Fibroblast of lung (primary cell): Measurements from ENCODE around the gene LENG1. TPM values are rescaled to one million over a fixed set of nuclear protein-coding genes. Genes with fewer than 3 reads are reported as not detected.

Experiments
- DNase-seq, 2 donors: peaks; one replicate each; pipeline versions ENCODE4 v3.0.0 to v3.0.0-alpha.2; 2010; ENCODE audit warnings: low read depth in 2 of 2
- H2AFZ ChIP-seq: 2 replicates; pipeline ENCODE4 v1.5.1; 2012; ENCODE audit warnings: low read length, control low read depth, inconsistent platforms
- H3K27ac ChIP-seq: 2 replicates; pipeline ENCODE4 v1.5.1; 2011; ENCODE audit warnings: low read length, control low read depth; ENCODE audit not compliant: insufficient read depth
- H3K27me3 ChIP-seq: 2 replicates; pipeline ENCODE4 v1.5.1; 2011; ENCODE audit warnings: mild to moderate bottlenecking, low read length; ENCODE audit not compliant: control insufficient read depth, insufficient read depth
- H3K36me3 ChIP-seq: 2 replicates; pipeline ENCODE4 v1.5.1; 2011; ENCODE audit warnings: low read length; ENCODE audit not compliant: control insufficient read depth, insufficient read depth
- H3K4me1 ChIP-seq: 2 replicates; pipeline ENCODE4 v1.5.1; 2011; ENCODE audit warnings: low read length; ENCODE audit not compliant: control insufficient read depth, insufficient read depth; ENCODE audit errors: extremely low read depth
- H3K4me2 ChIP-seq: 2 replicates; pipeline ENCODE4 v1.5.1; 2011; ENCODE audit warnings: low read length, control low read depth; ENCODE audit not compliant: insufficient read depth; ENCODE audit errors: extremely low read depth
- H3K4me3 ChIP-seq, 4 experiments: fragments of 200-600 bp in 1 of 4; sonication (generic) in 1 of 4; replicated peaks in 1 of 4; 2 replicates each; pipeline ENCODE4 v1.5.1; 2011 to 2016; ENCODE audit warnings: low read length in 4 of 4, low read depth in 3 of 4, mild to moderate bottlenecking in 3 of 4, control low read depth in 2 of 4, inconsistent platforms in 1 of 4, mixed read lengths in 1 of 4; ENCODE audit not compliant: insufficient read depth in 1 of 4; ENCODE audit errors: control extremely low read depth in 1 of 4
- H3K79me2 ChIP-seq: 2 replicates; pipeline ENCODE4 v1.5.1; 2012; ENCODE audit warnings: mild to moderate bottlenecking, low read length, inconsistent platforms; ENCODE audit not compliant: control insufficient read depth, insufficient read depth
- H3K9ac ChIP-seq: 2 replicates; pipeline ENCODE4 v1.5.1; 2011; ENCODE audit warnings: mild to moderate bottlenecking, low read length, control low read depth; ENCODE audit not compliant: insufficient read depth
- H3K9me3 ChIP-seq: 2 replicates; pipeline ENCODE4 v1.5.1; 2012; ENCODE audit warnings: low read depth, low read length; ENCODE audit not compliant: control insufficient read depth, insufficient read depth
- H4K20me1 ChIP-seq: 2 replicates; pipeline ENCODE4 v1.5.1; 2011; ENCODE audit warnings: low read length; ENCODE audit not compliant: control insufficient read depth, insufficient read depth; ENCODE audit errors: extremely low read depth
- EZH2 ChIP-seq: IDR thresholded peaks from 2 replicates; pipeline ENCODE4 v1.5.1; 2012; ENCODE audit warnings: low read length, control low read depth, mild to moderate bottlenecking; ENCODE audit errors: missing control alignments
- polyA plus RNA-seq, 2 donors: library from polyadenylated mRNA; depleted of rRNA in 1 of 2; stranded (reverse) in 1 of 2; unstranded in 1 of 2; fragments of >200 nt; gene quantifications; 2 replicates each; pipeline ENCODE4 v1.2.1, GENCODE V29; 2011 to 2012; ENCODE audit warnings: missing spikeins in 1 of 2
- total RNA-seq: library from RNA; depleted of rRNA; stranded (reverse); fragments of >200 nt; gene quantifications from 2 replicates; pipeline ENCODE4 v1.2.1, GENCODE V29; 2014
- TF ChIP-seq, protein P1 (sequence below), 2 donors: IDR thresholded peaks in 1 of 2; conservative IDR thresholded peaks in 1 of 2; 1 replicate in 1 of 2; 2 replicates in 1 of 2; pipeline ENCODE4 v1.5.1; 2011 to 2012; ENCODE audit warnings: low read length in 2 of 2, control low read depth in 1 of 2, inconsistent platforms in 1 of 2, low read depth in 1 of 2, mild to moderate bottlenecking in 1 of 2

The LENG1 gene
- total and polyA plus RNA-seq, 2 donors (not counting 1 experiment from before 2014, with no cell fraction given): 3.2 to 7.3 TPM

DNA sequence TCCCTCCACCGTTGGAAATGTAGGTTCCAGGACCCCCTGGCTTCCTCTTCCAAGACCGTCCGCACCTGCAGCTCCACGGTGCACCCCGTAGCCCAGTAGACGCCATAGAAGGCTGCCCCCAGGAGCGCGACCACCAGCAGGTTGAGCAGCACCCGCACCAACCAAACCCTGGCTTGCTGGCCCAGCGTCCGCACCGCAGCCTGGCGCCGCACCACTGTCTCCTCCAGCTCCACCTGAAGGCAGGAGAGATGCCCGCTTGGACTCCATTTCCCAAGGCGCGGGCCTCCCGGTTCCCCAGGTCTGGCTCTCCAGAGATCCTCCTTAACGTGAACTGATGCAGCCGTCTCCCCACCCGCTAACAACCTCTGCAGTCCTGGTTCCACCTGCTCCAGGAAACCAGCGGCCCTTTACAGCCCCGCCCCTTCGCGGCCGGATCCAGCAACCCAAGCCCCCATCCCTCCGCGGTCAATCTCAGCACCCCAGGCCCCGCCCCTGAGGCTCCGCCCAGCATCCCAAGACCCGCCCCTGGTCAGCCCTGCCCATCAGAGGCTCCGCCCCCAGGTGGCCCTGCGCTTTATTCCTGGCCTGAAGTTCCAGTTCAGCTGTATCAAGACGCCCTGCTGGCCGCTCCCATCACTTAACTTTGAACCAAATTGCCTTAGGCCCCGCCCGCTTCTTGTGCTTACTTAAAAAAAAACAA is 5.0 kb upstream of the LENG1 start:
- no peak overlapping the region for H3K27ac ChIP-seq
- TF ChIP-seq, protein P1, sequence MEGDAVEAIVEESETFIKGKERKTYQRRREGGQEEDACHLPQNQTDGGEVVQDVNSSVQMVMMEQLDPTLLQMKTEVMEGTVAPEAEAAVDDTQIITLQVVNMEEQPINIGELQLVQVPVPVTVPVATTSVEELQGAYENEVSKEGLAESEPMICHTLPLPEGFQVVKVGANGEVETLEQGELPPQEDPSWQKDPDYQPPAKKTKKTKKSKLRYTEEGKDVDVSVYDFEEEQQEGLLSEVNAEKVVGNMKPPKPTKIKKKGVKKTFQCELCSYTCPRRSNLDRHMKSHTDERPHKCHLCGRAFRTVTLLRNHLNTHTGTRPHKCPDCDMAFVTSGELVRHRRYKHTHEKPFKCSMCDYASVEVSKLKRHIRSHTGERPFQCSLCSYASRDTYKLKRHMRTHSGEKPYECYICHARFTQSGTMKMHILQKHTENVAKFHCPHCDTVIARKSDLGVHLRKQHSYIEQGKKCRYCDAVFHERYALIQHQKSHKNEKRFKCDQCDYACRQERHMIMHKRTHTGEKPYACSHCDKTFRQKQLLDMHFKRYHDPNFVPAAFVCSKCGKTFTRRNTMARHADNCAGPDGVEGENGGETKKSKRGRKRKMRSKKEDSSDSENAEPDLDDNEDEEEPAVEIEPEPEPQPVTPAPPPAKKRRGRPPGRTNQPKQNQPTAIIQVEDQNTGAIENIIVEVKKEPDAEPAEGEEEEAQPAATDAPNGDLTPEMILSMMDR (conservative IDR thresholded peaks at IDR 0.05 in 1 of 2, IDR thresholded peaks at IDR 0.05 in 1 of 2; ENCODE audit: low read depth in 1 of 2, low read length in 2 of 2): no peak
- peak overlapping the region; percentile 52 for H3K4me2 ChIP-seq
- H3K9me3 ChIP-seq: no peaks in the 10 kb centered on the region
- H3K4me3 ChIP-seq: peak overlapping the region in 1 of 4 experiments; percentile 30
- H3K79me2 ChIP-seq: no peaks in the 10 kb centered on the region
- no peaks in the 10 kb centered on the region for H4K20me1 ChIP-seq
- H2AFZ ChIP-seq: no peak overlapping the region
- DNase-seq: peak; percentile 49 to 60
- H3K4me1 ChIP-seq: no peaks in the 10 kb centered on the region
- no peaks in the 10 kb centered on the region for H3K36me3 ChIP-seq
- H3K9ac ChIP-seq: no peak overlapping the region
- no peaks in the 10 kb centered on the region for H3K27me3 ChIP-seq

DNA sequence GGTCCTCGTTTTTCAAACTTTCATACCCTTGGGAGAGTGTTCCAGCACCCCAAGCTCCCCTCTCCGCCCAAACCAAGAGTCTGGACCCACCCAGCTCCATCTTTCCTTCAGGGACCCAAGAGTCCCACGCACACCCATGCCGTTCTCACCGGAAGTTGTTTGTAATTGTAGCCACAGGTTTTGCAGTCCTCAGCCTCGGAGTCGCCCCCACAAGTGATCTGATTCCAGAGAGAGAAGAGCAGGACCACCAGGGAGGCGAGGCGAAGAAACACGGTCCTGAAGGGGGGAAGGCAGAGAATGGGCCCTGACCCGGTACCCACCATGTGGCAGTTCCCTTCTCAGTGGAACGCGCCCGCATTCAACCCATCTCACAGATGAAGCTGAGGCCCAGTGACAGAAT is 3.4 kb upstream of the LENG1 start:
- no peak for DNase-seq
- peaks cover 13% of the 10 kb centered on the region for H3K4me1 ChIP-seq
- no peaks in the 10 kb centered on the region for H4K20me1 ChIP-seq
- peaks cover 8% of the 10 kb centered on the region for H3K79me2 ChIP-seq
- no peak overlapping the region for H3K27ac ChIP-seq
- TF ChIP-seq, protein P1 (conservative IDR thresholded peaks at IDR 0.05 in 1 of 2, IDR thresholded peaks at IDR 0.05 in 1 of 2; ENCODE audit: low read depth in 1 of 2, low read length in 2 of 2): no peak
- TF ChIP-seq EZH2: no peak
- no peak overlapping the region for H3K9ac ChIP-seq
- no peaks in the 10 kb centered on the region for H3K27me3 ChIP-seq
- no peaks in the 10 kb centered on the region for H3K36me3 ChIP-seq
- no peaks in the 10 kb centered on the region for H3K9me3 ChIP-seq
- H3K4me2 ChIP-seq: no peak overlapping the region
- H3K4me3 ChIP-seq: peak overlapping the region in 2 of 4 experiments; percentile 49 to 56
- H2AFZ ChIP-seq: no peak overlapping the region

- no peaks in the 10 kb centered on the region for H4K20me1 ChIP-seq
- H3K27ac ChIP-seq: no peak overlapping the region
- H3K4me1 ChIP-seq: peaks cover 13% of the 10 kb centered on the region
- H3K36me3 ChIP-seq: peaks cover 1% of the 10 kb centered on the region
- H2AFZ ChIP-seq: peak overlapping the region; percentile 67
- H3K27me3 ChIP-seq: no peaks in the 10 kb centered on the region
- H3K4me2 ChIP-seq: peak overlapping the region; percentile 37
- H3K79me2 ChIP-seq: peaks cover 8% of the 10 kb centered on the region
- H3K4me3 ChIP-seq: peak overlapping the region in 3 of 4 experiments; percentile 42 to 56 (median 49)
- no peak overlapping the region for H3K9ac ChIP-seq
- no peaks in the 10 kb centered on the region for H3K9me3 ChIP-seq
- peak; percentile 54 to 71 for DNase-seq
- TF ChIP-seq EZH2: no peak
- TF ChIP-seq, protein P1 (conservative IDR thresholded peaks at IDR 0.05 in 1 of 2, IDR thresholded peaks at IDR 0.05 in 1 of 2; ENCODE audit: low read depth in 1 of 2, low read length in 2 of 2): no peak
Measured at GRCh38 chr19:54162241-54162805, 2.8 kb upstream of the LENG1 start.
